D721Med (cell line): ENCODE measurements around the gene FBXL20.
"Not testable (repeated sequence)": the region's sequence is repeated elsewhere in the genome, so short reads cannot be mapped to it uniquely, and the experiment has no call there.

ENCODE experiments used
- DNase-seq: peaks from one replicate; pipeline ENCODE4 v3.0.0; 2011; ENCODE audit warnings: low spot score; ENCODE audit not compliant: insufficient read length
- FAIRE-seq: peaks from 2 replicates; lab custom pipeline; 2011; peaks lifted over from hg19 to GRCh38; lab: Jason Lieb, UNC
- CTCF ChIP-seq: IDR thresholded peaks from 2 replicates; pipeline ENCODE4 v1.5.1; 2012; ENCODE audit warnings: mild to moderate bottlenecking, control low read depth; ENCODE audit not compliant: insufficient read depth; ENCODE audit errors: missing control alignments

The FBXL20 gene

GRCh38 chr17:39401412-39402243 is at the start of gene FBXL20:
Gene FBXL20, minus strand, starts transcription at chr17:39401626. Its CDS starts 224 bp downstream, at chr17:39401402.
- no peak for TF ChIP-seq CTCF
- DNase-seq = peak; percentile 80
- FAIRE-seq = no peak

GRCh38 chr17:39450847-39451581 is 49.6 kb upstream of the FBXL20 start, which contains the start of gene MED1:
Gene MED1, minus strand, starts transcription at chr17:39451263. Its CDS starts 201 bp downstream, at chr17:39451062.
- no peak for TF ChIP-seq CTCF
- DNase-seq (peak; percentile 88), FAIRE-seq (no peak)

- FAIRE-seq (no peak), DNase-seq (no peak)
- no peak for TF ChIP-seq CTCF
Measured at GRCh38 chr17:39450051-39450450, 48.6 kb upstream of the FBXL20 start.

- DNase-seq (no peak), FAIRE-seq (no peak)
- no peak for TF ChIP-seq CTCF
Measured at GRCh38 chr17:39447561-39447960, 46.1 kb upstream of the FBXL20 start.

GRCh38 chr17:39443326-39443725 is 41.9 kb upstream of the FBXL20 start:
- DNase-seq = no peak
- no peak for TF ChIP-seq CTCF
- FAIRE-seq = no peak

- DNase-seq, FAIRE-seq: not testable (repeated sequence)
Measured at GRCh38 chr17:39439868-39440267, 38.4 kb upstream of the FBXL20 start.

- DNase-seq (no peak), FAIRE-seq (no peak)
- TF ChIP-seq CTCF = no peak
Measured at GRCh38 chr17:39429600-39429999, 28.2 kb upstream of the FBXL20 start.
